Thoracic aorta (tissue), 2 donors: ENCODE results near the gene AKNA. TPM values are rescaled to one million over a fixed set of nuclear protein-coding genes. Genes with fewer than 3 reads are reported as not detected.

ENCODE experiments used
- ATAC-seq: fragments of 150-250 bp; one replicate; pipeline ENCODE4 v1.8.0; 2017; ENCODE audit warnings: low read depth; ENCODE audit not compliant: insufficient number of reproducible peaks, low FRiP score
- DNase-seq: peaks from one replicate; pipeline ENCODE4 v3.0.0-alpha.2; 2020; ENCODE audit warnings: low spot score
- H3K27ac ChIP-seq, 2 donors: fragments of 200-600 bp; sonication (generic); 1 replicate in 1 of 2; 2 replicates in 1 of 2; pipeline ENCODE4 v1.5.1; 2016; ENCODE audit warnings: mild to moderate bottlenecking in 2 of 2, moderate library complexity in 2 of 2
- H3K27me3 ChIP-seq: fragments of 200-600 bp; sonication (generic); replicated peaks from 2 replicates; pipeline ENCODE4 v1.6.0; 2016; ENCODE audit warnings: mild to moderate bottlenecking; ENCODE audit not compliant: insufficient read depth
- H3K36me3 ChIP-seq: fragments of 200-600 bp; sonication (generic); one replicate; pipeline ENCODE4 v1.5.1; 2016
- H3K4me1 ChIP-seq, 2 donors: fragments of 200-600 bp; sonication (generic); 1 replicate in 1 of 2; 2 replicates in 1 of 2; pipeline versions ENCODE4 v1.5.1 to v1.6.0; 2016; ENCODE audit warnings: low read depth in 2 of 2, mild to moderate bottlenecking in 1 of 2; ENCODE audit not compliant: control insufficient read depth in 1 of 2
- H3K4me3 ChIP-seq: fragments of 200-600 bp; sonication (generic); 2 replicates; pipeline ENCODE4 v1.5.1; 2016; ENCODE audit warnings: mild to moderate bottlenecking
- H3K9me3 ChIP-seq: fragments of 200-600 bp; sonication (generic); 2 replicates; pipeline ENCODE4 v1.5.1; 2016
- total RNA-seq, 2 donors: library from RNA; depleted of rRNA; stranded (reverse); fragments of >200 nt; gene quantifications; one replicate each; pipeline versions ENCODE4 v1.1.0 to v1.2.3, GENCODE V29; 2016
- TF ChIP-seq, protein P1 (sequence below): fragments of 200-600 bp; sonication (generic); IDR thresholded peaks from one replicate; pipeline ENCODE4 v1.5.1; 2019; ENCODE audit warnings: antibody characterized with exemption

AKNA gene
- total RNA-seq, 2 donors from 2014 or later, result 34.8 to 68.5 TPM

DNA sequence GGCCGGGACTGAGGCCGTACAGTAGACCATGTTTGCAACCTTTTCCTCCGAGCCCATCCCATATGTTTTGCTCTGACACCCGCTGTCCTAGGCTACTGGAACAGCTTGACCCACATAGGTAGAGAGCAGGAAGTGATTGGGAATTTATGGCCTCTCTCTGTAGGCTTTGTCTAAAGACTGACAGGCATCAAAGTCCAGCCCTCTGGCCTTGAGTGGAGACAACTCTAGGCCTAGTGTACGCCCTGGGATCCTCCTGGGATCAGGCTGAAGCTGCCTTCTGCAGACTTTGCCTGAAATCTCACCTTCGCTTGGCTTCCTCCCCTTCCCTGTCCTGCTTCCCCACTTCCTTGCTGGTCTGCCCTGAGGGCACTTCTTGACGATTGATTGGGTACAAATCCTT, 13.6 kb upstream of the AKNA start:
- no peaks in the 10 kb centered on the region for H3K27me3 ChIP-seq
- no peak overlapping the region for H3K4me3 ChIP-seq
- TF ChIP-seq, protein P1, sequence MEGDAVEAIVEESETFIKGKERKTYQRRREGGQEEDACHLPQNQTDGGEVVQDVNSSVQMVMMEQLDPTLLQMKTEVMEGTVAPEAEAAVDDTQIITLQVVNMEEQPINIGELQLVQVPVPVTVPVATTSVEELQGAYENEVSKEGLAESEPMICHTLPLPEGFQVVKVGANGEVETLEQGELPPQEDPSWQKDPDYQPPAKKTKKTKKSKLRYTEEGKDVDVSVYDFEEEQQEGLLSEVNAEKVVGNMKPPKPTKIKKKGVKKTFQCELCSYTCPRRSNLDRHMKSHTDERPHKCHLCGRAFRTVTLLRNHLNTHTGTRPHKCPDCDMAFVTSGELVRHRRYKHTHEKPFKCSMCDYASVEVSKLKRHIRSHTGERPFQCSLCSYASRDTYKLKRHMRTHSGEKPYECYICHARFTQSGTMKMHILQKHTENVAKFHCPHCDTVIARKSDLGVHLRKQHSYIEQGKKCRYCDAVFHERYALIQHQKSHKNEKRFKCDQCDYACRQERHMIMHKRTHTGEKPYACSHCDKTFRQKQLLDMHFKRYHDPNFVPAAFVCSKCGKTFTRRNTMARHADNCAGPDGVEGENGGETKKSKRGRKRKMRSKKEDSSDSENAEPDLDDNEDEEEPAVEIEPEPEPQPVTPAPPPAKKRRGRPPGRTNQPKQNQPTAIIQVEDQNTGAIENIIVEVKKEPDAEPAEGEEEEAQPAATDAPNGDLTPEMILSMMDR, result no peak
- H3K36me3 ChIP-seq, result no peaks in the 10 kb centered on the region
- H3K27ac ChIP-seq, result no peak overlapping the region
- no peaks in the 10 kb centered on the region for H3K9me3 ChIP-seq
- H3K4me1 ChIP-seq, result peaks cover 5 to 19% of the 10 kb centered on the region in 2 donors
- ATAC-seq (no peak), DNase-seq (no peak)

DNA sequence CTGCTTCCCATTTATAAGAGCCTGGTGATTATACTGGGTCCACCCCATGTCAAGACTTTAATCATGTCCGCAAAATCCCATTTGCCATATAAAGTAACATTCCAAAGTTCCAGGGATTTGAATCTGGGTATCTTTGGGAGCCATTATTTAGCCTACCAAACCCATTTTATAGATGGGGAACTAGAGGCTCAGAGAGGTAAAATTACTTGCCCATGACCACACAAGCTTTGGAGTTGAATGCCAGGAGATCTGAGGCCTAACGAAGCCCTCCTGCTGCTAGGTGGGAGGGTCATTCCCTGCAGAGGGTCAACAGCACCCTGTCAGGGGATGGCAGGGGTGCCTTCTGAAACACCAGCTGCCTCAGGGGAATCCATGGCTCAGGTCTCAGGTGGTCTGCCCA, 13.0 kb upstream of the AKNA start:
- H3K27ac ChIP-seq, result no peak overlapping the region
- ATAC-seq, result no peak

DNA sequence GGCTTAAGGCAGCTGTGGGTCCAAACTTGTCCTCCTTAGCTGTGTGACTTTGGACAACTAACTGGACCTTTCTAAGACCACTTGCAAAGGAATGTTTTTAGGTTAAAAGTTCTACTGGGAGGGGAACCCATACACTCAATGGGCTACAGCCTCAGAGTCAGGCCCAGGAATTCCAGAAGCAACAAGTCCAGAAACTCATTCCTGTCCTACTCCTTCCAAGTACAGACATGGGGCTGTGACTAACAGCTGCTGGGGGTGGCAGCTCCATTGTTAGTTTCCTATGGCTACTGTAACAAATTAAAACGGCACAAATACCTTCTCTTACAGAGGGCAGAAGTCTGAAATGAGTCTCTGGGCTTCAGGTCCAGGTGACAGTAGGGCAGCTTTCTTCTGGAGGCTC, 12.4 kb upstream of the AKNA start:
- TF ChIP-seq, protein P1, result no peak
- DNase-seq, result no peak
- Histone ChIP-seq H3K27me3 (no peaks in the 10 kb centered on the region), H3K9me3 (no peaks in the 10 kb centered on the region), H3K27ac (no peak overlapping the region), H3K36me3 (no peaks in the 10 kb centered on the region), H3K4me1 (peaks cover 10 to 30% of the 10 kb centered on the region in 2 donors), H3K4me3 (no peak overlapping the region)
- ATAC-seq, result no peak

More for the DNA sequence above, 13.0 kb upstream of the AKNA start:
- no peak for DNase-seq
- Histone ChIP-seq H3K4me1 (peaks cover 5 to 25% of the 10 kb centered on the region in 2 donors), H3K4me3 (no peak overlapping the region), H3K9me3 (no peaks in the 10 kb centered on the region), H3K36me3 (no peaks in the 10 kb centered on the region), H3K27me3 (no peaks in the 10 kb centered on the region)
- TF ChIP-seq, protein P1, result no peak

DNA sequence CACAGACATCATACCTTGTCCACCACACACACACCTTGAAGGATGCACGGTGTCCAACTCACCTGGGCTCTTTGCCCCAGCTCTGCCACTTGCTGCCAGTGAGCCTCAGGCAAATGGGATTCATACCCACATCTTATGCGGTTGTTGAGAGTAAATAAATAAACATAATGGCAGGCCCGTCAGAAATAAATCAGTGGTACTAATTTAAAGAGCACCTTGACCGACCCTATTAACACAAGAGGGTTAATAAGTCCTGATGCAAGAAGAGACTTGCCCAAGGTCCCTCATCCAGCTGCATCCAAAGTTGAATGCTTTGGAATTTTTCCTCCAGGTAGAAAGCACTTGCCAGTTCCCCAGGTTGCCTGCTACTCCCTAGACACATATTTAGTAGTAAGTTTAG, 11.6 kb upstream of the AKNA start:
- H3K27ac ChIP-seq, result no peak overlapping the region
- no peaks in the 10 kb centered on the region for H3K27me3 ChIP-seq
- TF ChIP-seq, protein P1, result no peak
- DNase-seq (no peak), ATAC-seq (no peak)
- H3K4me3 ChIP-seq, result no peak overlapping the region
- H3K4me1 ChIP-seq, result peaks cover 10 to 39% of the 10 kb centered on the region in 2 donors
- H3K36me3 ChIP-seq, result no peaks in the 10 kb centered on the region
- H3K9me3 ChIP-seq, result no peaks in the 10 kb centered on the region

DNA sequence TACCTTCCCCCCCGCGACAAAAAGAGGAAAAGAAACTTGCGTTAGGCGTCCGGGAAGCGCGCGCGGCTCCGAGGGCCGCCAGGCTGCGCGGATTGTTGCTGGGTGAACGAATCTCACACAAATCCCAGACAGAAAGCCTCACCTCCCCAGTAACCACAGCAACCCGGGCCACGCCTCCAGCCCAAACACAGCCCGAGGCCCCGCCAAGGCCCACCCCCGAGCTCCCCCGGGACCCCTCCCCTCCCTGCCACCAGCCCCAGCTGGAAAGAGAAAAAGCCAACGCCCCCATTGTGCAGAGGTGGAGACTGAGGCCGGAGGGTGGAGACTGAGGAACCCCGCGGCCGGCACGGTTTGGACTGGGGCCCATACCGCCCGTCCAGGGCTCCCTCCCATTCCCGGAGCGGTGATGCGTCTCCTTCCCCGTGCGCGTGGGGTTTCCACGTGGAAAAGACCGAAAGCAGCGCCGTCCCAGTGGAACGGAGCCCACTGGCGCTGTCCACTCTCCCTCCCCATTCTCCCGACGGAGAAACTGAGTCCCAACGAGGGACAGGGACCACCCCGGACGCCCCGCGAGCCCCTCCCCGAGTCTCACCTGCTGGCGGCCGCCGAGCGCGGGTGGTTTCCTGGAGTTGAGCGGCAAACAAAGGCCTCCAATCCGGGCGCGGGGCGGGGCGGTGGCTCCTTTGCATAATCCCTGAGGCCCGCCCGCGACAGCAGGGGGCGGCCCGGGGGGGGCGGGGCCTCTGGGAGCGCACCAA, 10.2 kb upstream of the AKNA start:
- H3K4me3 ChIP-seq, result peak overlapping the region; percentile 90
- DNase-seq (peak; percentile 95), ATAC-seq (peak; percentile 72)
- H3K9me3 ChIP-seq, result no peaks in the 10 kb centered on the region
- TF ChIP-seq, protein P1, result no peak
- no peaks in the 10 kb centered on the region for H3K36me3 ChIP-seq
- H3K27ac ChIP-seq, result peak overlapping the region; percentile 73 to 84
- H3K27me3 ChIP-seq, result no peaks in the 10 kb centered on the region
- H3K4me1 ChIP-seq, result peaks cover 10 to 51% of the 10 kb centered on the region in 2 donors
